ENCODE measurements around the gene TTI1. TPM values are rescaled to one million over a fixed set of nuclear protein-coding genes. Genes with fewer than 3 reads are reported as not detected.

The TTI1 gene
- total and polyA plus RNA-seq, 2 donors (not counting 1 experiment from before 2014, with no cell fraction given): 13.9 to 33.9 TPM

- Histone ChIP-seq H3K4me1 (ENCODE audit: control insufficient read depth in 2 of 2, insufficient read depth in 2 of 2, low read length in 2 of 2) (peaks cover 0 to 5% of the 10 kb centered on the region in 2 donors), H4K20me1 (ENCODE audit: control insufficient read depth, insufficient read depth, low read length, poor library complexity, severe bottlenecking) (peaks cover 25% of the 10 kb centered on the region)
- H3K4me1 Mint-ChIP-seq: peaks cover 21% of the 10 kb centered on the region
Observed at GRCh38 chr20:38021087-38021772, 12.0 kb downstream of the TTI1 start.

GRCh38 chr20:38018385-38018784 is 14.9 kb downstream of the TTI1 start:
- Mint-ChIP-seq H3K27ac (no peak overlapping the region), H3K4me1 (peaks cover 12% of the 10 kb centered on the region), H3K27me3 (no peaks in the 10 kb centered on the region), H3K9me3 (ENCODE audit: insufficient read depth) (no peaks in the 10 kb centered on the region), H3K4me3 (no peak overlapping the region)
- Histone ChIP-seq H3K4me3 (ENCODE audit: control extremely low read depth in 1 of 5, extremely low read depth in 1 of 5, insufficient read depth in 1 of 5, low read depth in 2 of 5, low read length in 4 of 5) (no peak overlapping the region), H3K27ac (ENCODE audit: low read length in 2 of 2) (no peak overlapping the region), H3K4me2 (replicated peaks; ENCODE audit: low read depth, low read length, poor library complexity, severe bottlenecking) (no peak overlapping the region), H2AFZ (ENCODE audit: insufficient read depth, low read depth, low read length, poor library complexity, severe bottlenecking) (no peak overlapping the region), H3K4me1 (ENCODE audit: control insufficient read depth in 2 of 2, insufficient read depth in 2 of 2, low read length in 2 of 2) (no peaks in the 10 kb centered on the region), H4K20me1 (ENCODE audit: control insufficient read depth, insufficient read depth, low read length, poor library complexity, severe bottlenecking) (peaks cover 12% of the 10 kb centered on the region), H3K9me3 (ENCODE audit: control extremely low read depth in 1 of 3, control insufficient read depth in 2 of 3, insufficient read depth in 1 of 3, low read length in 2 of 3) (peaks cover 0 to 12% (median 9%) of the 10 kb centered on the region in 3 donors), H3K79me2 (ENCODE audit: control insufficient read depth, insufficient read depth, low read length) (peaks cover 73% of the 10 kb centered on the region), H3K36me3 (replicated peaks in 1 of 2; ENCODE audit: control extremely low read depth in 1 of 2, control insufficient read depth in 1 of 2, extremely low read depth in 1 of 2, insufficient read depth in 2 of 2, low read length in 1 of 2) (peaks cover 2 to 49% of the 10 kb centered on the region in 2 experiments), H3K9ac (ENCODE audit: low read length) (no peak overlapping the region), H3K27me3 (replicated peaks in 1 of 4; ENCODE audit: control extremely low read depth in 1 of 4, control insufficient read depth in 3 of 4, insufficient read depth in 4 of 4, low read length in 3 of 4) (no peaks in the 10 kb centered on the region)
- ChIA-PET POLR2A (no interaction called here), CTCF (no interaction called here)
- ATAC-seq (ENCODE audit: low read depth) (no peak), DNase-seq (no peak)
- no CpG with 5 or more reads among the region's 2 CpGs for WGBS (ENCODE audit: insufficient coverage)
- TF ChIP-seq, protein P1, sequence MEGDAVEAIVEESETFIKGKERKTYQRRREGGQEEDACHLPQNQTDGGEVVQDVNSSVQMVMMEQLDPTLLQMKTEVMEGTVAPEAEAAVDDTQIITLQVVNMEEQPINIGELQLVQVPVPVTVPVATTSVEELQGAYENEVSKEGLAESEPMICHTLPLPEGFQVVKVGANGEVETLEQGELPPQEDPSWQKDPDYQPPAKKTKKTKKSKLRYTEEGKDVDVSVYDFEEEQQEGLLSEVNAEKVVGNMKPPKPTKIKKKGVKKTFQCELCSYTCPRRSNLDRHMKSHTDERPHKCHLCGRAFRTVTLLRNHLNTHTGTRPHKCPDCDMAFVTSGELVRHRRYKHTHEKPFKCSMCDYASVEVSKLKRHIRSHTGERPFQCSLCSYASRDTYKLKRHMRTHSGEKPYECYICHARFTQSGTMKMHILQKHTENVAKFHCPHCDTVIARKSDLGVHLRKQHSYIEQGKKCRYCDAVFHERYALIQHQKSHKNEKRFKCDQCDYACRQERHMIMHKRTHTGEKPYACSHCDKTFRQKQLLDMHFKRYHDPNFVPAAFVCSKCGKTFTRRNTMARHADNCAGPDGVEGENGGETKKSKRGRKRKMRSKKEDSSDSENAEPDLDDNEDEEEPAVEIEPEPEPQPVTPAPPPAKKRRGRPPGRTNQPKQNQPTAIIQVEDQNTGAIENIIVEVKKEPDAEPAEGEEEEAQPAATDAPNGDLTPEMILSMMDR (IDR thresholded peaks at IDR 0.05): no peak
- TF ChIP-seq EZH2 (IDR thresholded peaks at IDR 0.05; ENCODE audit: borderline replicate concordance, insufficient read depth, low read depth, low read length, poor library complexity, severe bottlenecking): no peak
- intact Hi-C loops (cut with micrococcal nuclease): no loop called here

More at GRCh38 chr20:38021087-38021772, 12.0 kb downstream of the TTI1 start:
- Histone ChIP-seq H3K9ac (ENCODE audit: low read length) (no peak overlapping the region), H3K79me2 (ENCODE audit: control insufficient read depth, insufficient read depth, low read length) (peaks cover 83% of the 10 kb centered on the region), H3K36me3 (replicated peaks in 1 of 2; ENCODE audit: control extremely low read depth in 1 of 2, control insufficient read depth in 1 of 2, extremely low read depth in 1 of 2, insufficient read depth in 2 of 2, low read length in 1 of 2) (peaks cover 2 to 26% of the 10 kb centered on the region in 2 experiments), H3K4me3 (ENCODE audit: control extremely low read depth in 1 of 5, extremely low read depth in 1 of 5, insufficient read depth in 1 of 5, low read depth in 2 of 5, low read length in 4 of 5) (no peak overlapping the region), H3K27ac (ENCODE audit: low read length in 2 of 2) (no peak overlapping the region), H3K9me3 (ENCODE audit: control extremely low read depth in 1 of 3, control insufficient read depth in 2 of 3, insufficient read depth in 1 of 3, low read length in 2 of 3) (peaks cover 0 to 12% (median 9%) of the 10 kb centered on the region in 3 donors), H2AFZ (ENCODE audit: insufficient read depth, low read depth, low read length, poor library complexity, severe bottlenecking) (no peak overlapping the region), H3K27me3 (replicated peaks in 1 of 4; ENCODE audit: control extremely low read depth in 1 of 4, control insufficient read depth in 3 of 4, insufficient read depth in 4 of 4, low read length in 3 of 4) (no peaks in the 10 kb centered on the region), H3K4me2 (replicated peaks; ENCODE audit: low read depth, low read length, poor library complexity, severe bottlenecking) (no peak overlapping the region)
- Mint-ChIP-seq H3K27ac (no peak overlapping the region), H3K9me3 (ENCODE audit: insufficient read depth) (no peaks in the 10 kb centered on the region), H3K4me3 (no peak overlapping the region), H3K27me3 (no peaks in the 10 kb centered on the region)
- POLR2A ChIA-PET: no interaction called here
- TF ChIP-seq EZH2 (IDR thresholded peaks at IDR 0.05; ENCODE audit: borderline replicate concordance, insufficient read depth, low read depth, low read length, poor library complexity, severe bottlenecking): no peak
- TF ChIP-seq, protein P1 (IDR thresholded peaks at IDR 0.05): no peak
- WGBS (ENCODE audit: insufficient coverage): no CpG with 5 or more reads among the region's 2 CpGs
- intact Hi-C loops (cut with micrococcal nuclease): no loop called here
- no peak for DNase-seq
- no peak for ATAC-seq (ENCODE audit: low read depth)
- CTCF ChIA-PET: interaction anchor here (1.5 kb wide), 1 partner anchor 200 kb away, joined by 5 read pairs; no protein-coding TSS in a partner anchor

Data from B cell (primary cell).